H1 (cell line): Measurements from ENCODE around the gene APOL3. TPM values are rescaled to one million over a fixed set of nuclear protein-coding genes. Genes with fewer than 3 reads are reported as not detected.

ENCODE experiments used
- CTCF ChIA-PET: fragments of 300-600 bp; sonication (Branson Sonifier 250); formaldehyde crosslinking; loops from one replicate; lab custom pipeline; 2021; ENCODE audit not compliant: partially characterized antibody; lab: Charles Lee
- POLR2A ChIA-PET: fragments of 300-600 bp; sonication (Branson Sonifier 250); formaldehyde crosslinking; loops from one replicate; lab custom pipeline; 2021; ENCODE audit warnings: inconsistent platforms; ENCODE audit not compliant: partially characterized antibody; lab: Charles Lee
- DNase-seq, 2 experiments: peaks; one replicate each; pipeline versions ENCODE4 v3.0.0 to v3.0.0-alpha.2; 2010 to 2022; ENCODE audit warnings: low spot score in 2 of 2, low read depth in 1 of 2, mixed read lengths in 1 of 2
- FAIRE-seq: peaks from 2 replicates; lab custom pipeline; 2011; peaks lifted over from hg19 to GRCh38; lab: Jason Lieb, UNC
- H2AFZ ChIP-seq: 2 replicates; pipeline ENCODE4 v1.8.1; 2012; ENCODE audit warnings: low read length, inconsistent platforms
- H2AK5ac ChIP-seq: 2 replicates; pipeline ENCODE4 v1.6.1; 2013; ENCODE audit warnings: low read depth, low read length
- H2BK120ac ChIP-seq: replicated peaks from 2 replicates; pipeline ENCODE3; 2013; ENCODE audit warnings: low read depth, low read length, inconsistent platforms
- H2BK12ac ChIP-seq: 2 replicates; pipeline ENCODE4 v1.6.1; 2013; ENCODE audit warnings: low read depth, low read length
- H2BK15ac ChIP-seq: 2 replicates; pipeline ENCODE4 v1.6.1; 2013; ENCODE audit warnings: low read length
- H2BK20ac ChIP-seq: 2 replicates; pipeline ENCODE4 v1.6.1; 2013; ENCODE audit warnings: low read length
- H2BK5ac ChIP-seq: 2 replicates; pipeline ENCODE4 v1.6.1; 2013; ENCODE audit warnings: low read depth, low read length
- H3K14ac ChIP-seq: 2 replicates; pipeline ENCODE4 v1.6.1; 2013; ENCODE audit warnings: inconsistent platforms; ENCODE audit not compliant: insufficient read length
- H3K18ac ChIP-seq: 2 replicates; pipeline ENCODE4 v1.6.1; 2013; ENCODE audit warnings: low read length; ENCODE audit errors: extremely low read depth
- H3K23ac ChIP-seq: 2 replicates; pipeline ENCODE4 v1.6.1; 2013; ENCODE audit warnings: inconsistent platforms; ENCODE audit not compliant: insufficient read length
- H3K23me2 ChIP-seq: 2 replicates; pipeline ENCODE4 v1.6.1; 2013; ENCODE audit warnings: low read depth, low read length
- H3K27ac ChIP-seq: 2 replicates; pipeline ENCODE4 v1.6.1; 2011; ENCODE audit warnings: low read depth, low read length, inconsistent platforms
- H3K27me3 ChIP-seq, 4 experiments: replicated peaks in 1 of 4; 1 replicate in 1 of 4; 2 replicates in 3 of 4; pipeline versions ENCODE4 v1.6.1 to v1.8.1; 2011 to 2013; ENCODE audit warnings: low read length in 3 of 4, mild to moderate bottlenecking in 3 of 4, inconsistent platforms in 2 of 4, mixed read lengths in 2 of 4, moderate library complexity in 1 of 4; ENCODE audit not compliant: control insufficient read depth in 3 of 4, insufficient read depth in 3 of 4; ENCODE audit errors: extremely low read depth in 1 of 4
- H3K36me3 ChIP-seq, 4 experiments: 2 replicates each; pipeline versions ENCODE4 v1.6.1 to v1.8.1; 2011 to 2013; ENCODE audit warnings: mild to moderate bottlenecking in 4 of 4, low read length in 3 of 4, moderate library complexity in 2 of 4, control low read depth in 1 of 4, inconsistent platforms in 1 of 4; ENCODE audit not compliant: insufficient read depth in 4 of 4, control insufficient read depth in 2 of 4
- H3K4ac ChIP-seq: replicated peaks from 2 replicates; pipeline ENCODE3; 2013; ENCODE audit warnings: low read length, low read depth, mixed read lengths, inconsistent platforms; ENCODE audit not compliant: insufficient read length
- H3K4me1 ChIP-seq, 4 experiments: replicated peaks in 1 of 4; 1 replicate in 1 of 4; 2 replicates in 3 of 4; pipeline versions ENCODE4 v1.6.1 to v1.8.1; 2011 to 2013; ENCODE audit warnings: low read length in 3 of 4, inconsistent platforms in 2 of 4, mixed read lengths in 1 of 4; ENCODE audit not compliant: insufficient read depth in 4 of 4, control insufficient read depth in 3 of 4
- H3K4me2 ChIP-seq, 2 experiments: 2 replicates each; pipeline versions ENCODE4 v1.6.1 to v1.8.1; 2011 to 2013; ENCODE audit warnings: low read depth in 2 of 2, low read length in 2 of 2, control low read depth in 1 of 2, inconsistent platforms in 1 of 2, mild to moderate bottlenecking in 1 of 2; ENCODE audit not compliant: insufficient read depth in 1 of 2
- H3K4me3 ChIP-seq, 4 experiments: fragments of 200-600, 300-600 bp in 1 of 4; sonication (generic), shearing (Covaris generic), sonication (Bioruptor Twin) in 1 of 4; 2 replicates each; pipeline versions ENCODE4 v1.5.1 to v1.8.1; 2011 to 2016; ENCODE audit warnings: low read length in 4 of 4, low read depth in 3 of 4, control low read depth in 2 of 4, inconsistent platforms in 2 of 4, mild to moderate bottlenecking in 2 of 4, mixed read lengths in 1 of 4, moderate library complexity in 1 of 4; ENCODE audit not compliant: insufficient read depth in 2 of 4; ENCODE audit errors: extremely low read depth in 1 of 4
- H3K56ac ChIP-seq: replicated peaks from 2 replicates; pipeline ENCODE3; 2013; ENCODE audit warnings: low read depth, mild to moderate bottlenecking, mixed read lengths, low read length, inconsistent platforms; ENCODE audit not compliant: insufficient read length
- H3K79me1 ChIP-seq: 2 replicates; pipeline ENCODE4 v1.6.1; 2013; ENCODE audit warnings: low read depth, low read length, control low read depth
- H3K79me2 ChIP-seq, 2 experiments: 2 replicates each; pipeline versions ENCODE4 v1.6.1 to v1.8.1; 2012 to 2013; ENCODE audit warnings: low read length in 2 of 2, mild to moderate bottlenecking in 2 of 2, inconsistent platforms in 1 of 2; ENCODE audit not compliant: insufficient read depth in 2 of 2, control insufficient read depth in 1 of 2
- H3K9ac ChIP-seq, 4 experiments: replicated peaks in 1 of 4; 1 replicate in 1 of 4; 2 replicates in 3 of 4; pipeline versions ENCODE4 v1.6.1 to v1.8.1; 2011 to 2013; ENCODE audit warnings: low read depth in 3 of 4, low read length in 3 of 4, control low read depth in 2 of 4, mild to moderate bottlenecking in 2 of 4, moderate library complexity in 2 of 4, inconsistent platforms in 1 of 4; ENCODE audit errors: extremely low read depth in 1 of 4
- H3K9me3 ChIP-seq, 2 experiments: 2 replicates each; pipeline versions ENCODE4 v1.6.1 to v1.8.1; 2012 to 2013; ENCODE audit warnings: mild to moderate bottlenecking in 2 of 2, moderate library complexity in 2 of 2, control low read depth in 1 of 2, inconsistent platforms in 1 of 2, low read depth in 1 of 2, low read length in 1 of 2, mixed read lengths in 1 of 2; ENCODE audit not compliant: insufficient read depth in 2 of 2
- H4K20me1 ChIP-seq, 2 experiments: replicated peaks in 1 of 2; 2 replicates each; pipeline versions ENCODE3 to v1.8.1; 2011 to 2013; ENCODE audit warnings: inconsistent platforms in 2 of 2, low read length in 2 of 2, mild to moderate bottlenecking in 1 of 2; ENCODE audit not compliant: insufficient read depth in 2 of 2, control insufficient read depth in 1 of 2
- H4K5ac ChIP-seq: 2 replicates; pipeline ENCODE4 v1.6.1; 2013; ENCODE audit warnings: low read length, low read depth, mixed read lengths, inconsistent platforms; ENCODE audit not compliant: insufficient read length
- H4K8ac ChIP-seq: 2 replicates; pipeline ENCODE4 v1.8.0; 2013; ENCODE audit warnings: mild to moderate bottlenecking, moderate library complexity, low read length, inconsistent platforms; ENCODE audit not compliant: insufficient read depth; ENCODE audit errors: extremely low read depth
- H4K91ac ChIP-seq: replicated peaks from 2 replicates; pipeline ENCODE3; 2013; ENCODE audit warnings: low read length, mixed read lengths, inconsistent platforms; ENCODE audit not compliant: insufficient read length
- BRCA1 ChIP-seq: IDR thresholded peaks from 2 replicates; pipeline ENCODE4 v1.6.1; 2012; ENCODE audit warnings: low read depth, low read length, improper control_type of control experiment
- MAX ChIP-seq: IDR thresholded peaks from 2 replicates; pipeline ENCODE4 v1.6.1; 2012; ENCODE audit warnings: inconsistent platforms
- WGBS, 2 experiments: shearing (Covaris generic) in 1 of 2; methylation state at CpG; one replicate each; pipeline versions ENCODE4 v1.1.6 to v1.1.7; 2013 to 2015; ENCODE audit warnings: low lambda C conversion rate in 2 of 2, mixed read lengths in 2 of 2, inconsistent platforms in 1 of 2, low coverage in 1 of 2, missing lambda C conversion rate in 1 of 2; ENCODE audit not compliant: insufficient replicate concordance in 2 of 2, insufficient coverage in 1 of 2, insufficient read length in 1 of 2; ENCODE audit errors: extremely low coverage in 1 of 2, missing lambda C conversion rate in 1 of 2; 5-methylcytosine and 5-hydroxymethylcytosine counted together
- polyA plus RNA-seq, 7 experiments: library from polyadenylated mRNA; depleted of rRNA in 3 of 7; stranded (reverse) in 5 of 7; unstranded in 2 of 7; fragments of >200 nt in 5 of 7; fragments of 200-250 nt in 2 of 7; gene quantifications; 1 replicate in 5 of 7; 2 replicates in 1 of 7; 4 replicates in 1 of 7; pipeline versions ENCODE4 v1.2.1 to v1.2.3, GENCODE V29; 2011 to 2013; ENCODE audit warnings: missing spikeins in 2 of 7, mixed read lengths in 2 of 7
- total RNA-seq: library from RNA; stranded (reverse); fragmentation: NEBNext Ultra II Directional; extraction: Animal tissue kit (Norgen Biotek cat#: 25700); gene quantifications from 2 replicates; pipeline ENCODE4 v1.2.1, GENCODE V29; 2021

The APOL3 gene
- total and polyA plus RNA-seq, 2 of the 8 experiments (the other 6 are each of a cell fraction or from before 2014, with no cell fraction given): 0.12 TPM; not detected in 1

- Histone ChIP-seq H2BK120ac (no peak overlapping the region), H3K79me2 (no peaks in the 10 kb centered on the region), H4K91ac (no peak overlapping the region), H3K4me1 (peaks cover 0 to 7% (median 4%) of the 10 kb centered on the region in 4 experiments; a peak in 5 of 7 replicates), H3K4ac (no peak overlapping the region), H3K56ac (no peak overlapping the region), H3K9ac (no peak overlapping the region), H3K27ac (no peak overlapping the region), H3K18ac (no peak overlapping the region), H3K9me3 (no peaks in the 10 kb centered on the region), H2AFZ (peak overlapping the region; percentile 48), H2BK5ac (no peak overlapping the region), H4K8ac (peak overlapping the region; percentile 66), H3K23me2 (no peaks in the 10 kb centered on the region), H2BK12ac (no peak overlapping the region), H3K36me3 (no peaks in the 10 kb centered on the region), H2AK5ac (no peak overlapping the region), H2BK15ac (no peak overlapping the region), H3K79me1 (no peaks in the 10 kb centered on the region), H4K20me1 (no peaks in the 10 kb centered on the region), H2BK20ac (no peak overlapping the region), H3K14ac (no peak overlapping the region), H3K27me3 (no peaks in the 10 kb centered on the region), H3K23ac (no peak overlapping the region), H3K4me3 (no peak overlapping the region), H3K4me2 (no peak overlapping the region), H4K5ac (no peak overlapping the region)
- CTCF ChIA-PET: interaction anchor here (0.6 to 4.0 kb wide), 4 partner anchors 17 to 527 kb away, joined by 3 to 16 read pairs (median 3); no protein-coding TSS in a partner anchor
- 76% methylated on average over 15 of the region's 15 CpGs; no CpG with 5 or more reads in 1 of the 2 experiments for WGBS, 2 experiments
- FAIRE-seq (no peak), DNase-seq (no peak)
- 0 out of 2 replicates have a peak, but pooled peaks have one; percentile 35 for TF ChIP-seq MAX
- no peak for TF ChIP-seq BRCA1
- POLR2A ChIA-PET: interaction anchor here (0.6 to 0.7 kb wide), 2 partner anchors 15 to 1269 kb away, joined by 3 read pairs; no protein-coding TSS in a partner anchor
Measured at GRCh38 chr22:36110306-36110881, 50.2 kb downstream of the APOL3 start.
